ENCODE data around the gene ANKRD40CL. TPM values are rescaled to one million over a fixed set of nuclear protein-coding genes. Genes with fewer than 3 reads are reported as not detected.

The ANKRD40CL gene
- polyA plus RNA-seq, 1 of the 3 experiments (the other 2 are of a cell fraction): not detected

Small RNA genes within 50 kb of the gene (small RNA-seq; reads per million reads assigned to genes)
- 0 reads per million in 7 experiments for gene AC005921.1
- 0 reads per million in 7 experiments for gene MIR8059

Other genes with a start within 250 kb of the ANKRD40CL start
- gene EPN3, start 234.8 kb downstream of the ANKRD40CL start, polyA plus RNA-seq (2012; rRNA removed): 0.05 and 0.06 TPM in 2 replicates
- gene SPATA20, start 220.3 kb downstream of the ANKRD40CL start, polyA plus RNA-seq (2012; rRNA removed): 92.0 and 106 TPM in 2 replicates
- gene CACNA1G, start 206.8 kb downstream of the ANKRD40CL start, polyA plus RNA-seq (2012; rRNA removed): 0.15 and 0.21 TPM in 2 replicates
- 185 and 209 TPM in 2 replicates for gene ABCC3, start 132.6 kb downstream of the ANKRD40CL start, polyA plus RNA-seq (2012; rRNA removed)
- 33.6 and 46.3 TPM in 2 replicates for gene ANKRD40, start 59.6 kb downstream of the ANKRD40CL start, polyA plus RNA-seq (2012; rRNA removed)
- gene LUC7L3, start 47.9 kb downstream of the ANKRD40CL start, polyA plus RNA-seq (2012; rRNA removed): 154 and 164 TPM in 2 replicates
- not detected in 2 replicates for gene WFIKKN2, start 68.1 kb upstream of the ANKRD40CL start, polyA plus RNA-seq (2012; rRNA removed)
- gene TOB1, start 98.8 kb upstream of the ANKRD40CL start, polyA plus RNA-seq (2012; rRNA removed): 19.3 and 21.8 TPM in 2 replicates